ENCODE measurements around the gene HEG1.

DNA sequence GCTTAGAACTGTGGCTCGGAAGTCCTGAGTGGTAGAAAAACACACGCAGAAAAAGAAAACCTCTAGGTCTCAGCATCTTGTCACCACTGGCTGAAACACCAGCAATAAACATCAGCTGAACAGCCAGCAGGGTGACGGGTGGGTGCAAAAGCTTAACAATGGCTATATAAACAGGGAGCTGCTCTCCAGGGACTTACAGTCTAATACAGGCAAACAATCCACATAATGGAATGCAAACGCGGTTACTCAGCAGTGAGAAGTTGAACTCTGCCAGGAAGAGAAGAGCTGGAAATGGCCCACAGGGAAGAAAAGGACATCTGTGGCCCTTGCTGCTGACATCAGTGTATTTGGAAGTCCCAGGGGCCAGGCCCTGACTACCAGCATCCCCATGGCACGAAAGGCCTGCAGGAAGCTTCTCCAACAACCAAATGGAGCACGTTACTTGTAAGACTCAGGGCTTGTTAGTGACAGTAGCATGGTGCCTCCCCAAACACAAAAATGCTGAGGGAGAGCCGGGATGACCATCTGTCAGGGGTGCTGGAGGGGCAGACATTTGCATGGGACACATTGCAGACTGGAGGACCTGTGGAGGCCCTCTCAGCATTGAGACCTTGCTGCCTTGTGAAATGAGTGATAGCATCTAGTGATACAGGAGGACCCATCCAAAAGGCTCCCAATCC lies 3.0 kb downstream of the HEG1 start:
- TF ChIP-seq, protein P1, sequence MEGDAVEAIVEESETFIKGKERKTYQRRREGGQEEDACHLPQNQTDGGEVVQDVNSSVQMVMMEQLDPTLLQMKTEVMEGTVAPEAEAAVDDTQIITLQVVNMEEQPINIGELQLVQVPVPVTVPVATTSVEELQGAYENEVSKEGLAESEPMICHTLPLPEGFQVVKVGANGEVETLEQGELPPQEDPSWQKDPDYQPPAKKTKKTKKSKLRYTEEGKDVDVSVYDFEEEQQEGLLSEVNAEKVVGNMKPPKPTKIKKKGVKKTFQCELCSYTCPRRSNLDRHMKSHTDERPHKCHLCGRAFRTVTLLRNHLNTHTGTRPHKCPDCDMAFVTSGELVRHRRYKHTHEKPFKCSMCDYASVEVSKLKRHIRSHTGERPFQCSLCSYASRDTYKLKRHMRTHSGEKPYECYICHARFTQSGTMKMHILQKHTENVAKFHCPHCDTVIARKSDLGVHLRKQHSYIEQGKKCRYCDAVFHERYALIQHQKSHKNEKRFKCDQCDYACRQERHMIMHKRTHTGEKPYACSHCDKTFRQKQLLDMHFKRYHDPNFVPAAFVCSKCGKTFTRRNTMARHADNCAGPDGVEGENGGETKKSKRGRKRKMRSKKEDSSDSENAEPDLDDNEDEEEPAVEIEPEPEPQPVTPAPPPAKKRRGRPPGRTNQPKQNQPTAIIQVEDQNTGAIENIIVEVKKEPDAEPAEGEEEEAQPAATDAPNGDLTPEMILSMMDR (IDR thresholded peaks at IDR 0.05 in 4 of 5, conservative IDR thresholded peaks at IDR 0.05 in 1 of 5): no peak
- TF ChIP-seq POLR2A (IDR thresholded peaks at IDR 0.05): no peak

Measured in gastrocnemius medialis (tissue), 4 donors.